Esophagus muscularis mucosa (tissue), 4 donors: Measurements from ENCODE around the gene TSPOAP1.

Source experiments
- CTCF ChIP-seq, 3 experiments: fragments of 200-600 bp in 2 of 3; fragments of 450-650 bp in 1 of 3; sonication (generic) in 2 of 3; IDR thresholded peaks; one replicate each; pipeline ENCODE4 v1.5.1; 2017 to 2019; ENCODE audit warnings: antibody characterized with exemption in 3 of 3, mild to moderate bottlenecking in 2 of 3, moderate library complexity in 1 of 3
- EP300 ChIP-seq: sonication (generic); formaldehyde crosslinking; IDR thresholded peaks from one replicate; pipeline ENCODE4 v1.6.1; 2017; ENCODE audit warnings: antibody characterized with exemption
- POLR2A ChIP-seq: fragments of 450-650 bp; IDR thresholded peaks from one replicate; pipeline ENCODE4 v1.6.1; 2017; ENCODE audit warnings: antibody characterized with exemption, moderate library complexity, mild to moderate bottlenecking, low read depth

DNA sequence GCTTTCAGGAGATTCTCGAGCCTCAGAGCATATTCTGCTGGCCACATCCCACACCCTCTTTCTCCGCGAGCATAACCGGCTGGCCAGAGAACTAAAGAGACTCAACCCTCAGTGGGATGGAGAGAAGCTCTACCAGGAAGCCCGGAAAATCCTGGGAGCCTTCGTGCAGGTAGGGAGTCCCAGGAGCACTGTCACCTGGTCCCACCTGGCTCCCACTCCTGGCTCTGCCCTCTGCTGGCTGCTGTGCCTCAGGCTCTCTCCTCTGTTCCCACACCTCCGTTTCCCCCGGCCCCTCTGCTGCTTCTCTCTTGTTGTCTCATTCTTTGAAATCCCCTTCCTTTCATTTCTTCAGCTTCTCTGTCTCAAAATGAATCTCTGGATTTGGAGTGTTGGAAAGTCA lies 73.8 kb downstream of the TSPOAP1 start:
- TF ChIP-seq CTCF (IDR thresholded peaks at IDR 0.05) (no peak), POLR2A (no peak), EP300 (no peak)
